ENCODE results near the gene LAMA5.

- TF ChIP-seq, protein P1, sequence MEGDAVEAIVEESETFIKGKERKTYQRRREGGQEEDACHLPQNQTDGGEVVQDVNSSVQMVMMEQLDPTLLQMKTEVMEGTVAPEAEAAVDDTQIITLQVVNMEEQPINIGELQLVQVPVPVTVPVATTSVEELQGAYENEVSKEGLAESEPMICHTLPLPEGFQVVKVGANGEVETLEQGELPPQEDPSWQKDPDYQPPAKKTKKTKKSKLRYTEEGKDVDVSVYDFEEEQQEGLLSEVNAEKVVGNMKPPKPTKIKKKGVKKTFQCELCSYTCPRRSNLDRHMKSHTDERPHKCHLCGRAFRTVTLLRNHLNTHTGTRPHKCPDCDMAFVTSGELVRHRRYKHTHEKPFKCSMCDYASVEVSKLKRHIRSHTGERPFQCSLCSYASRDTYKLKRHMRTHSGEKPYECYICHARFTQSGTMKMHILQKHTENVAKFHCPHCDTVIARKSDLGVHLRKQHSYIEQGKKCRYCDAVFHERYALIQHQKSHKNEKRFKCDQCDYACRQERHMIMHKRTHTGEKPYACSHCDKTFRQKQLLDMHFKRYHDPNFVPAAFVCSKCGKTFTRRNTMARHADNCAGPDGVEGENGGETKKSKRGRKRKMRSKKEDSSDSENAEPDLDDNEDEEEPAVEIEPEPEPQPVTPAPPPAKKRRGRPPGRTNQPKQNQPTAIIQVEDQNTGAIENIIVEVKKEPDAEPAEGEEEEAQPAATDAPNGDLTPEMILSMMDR (IDR thresholded peaks at IDR 0.05) = no peak
- TF ChIP-seq POLR2A (IDR thresholded peaks at IDR 0.05) = no peak
Measured at GRCh38 chr20:62362590-62362940, 4.5 kb downstream of the LAMA5 start.

All from lower leg skin (tissue), 3 donors.